ENCODE results near the gene ARCN1. TPM values are rescaled to one million over a fixed set of nuclear protein-coding genes. Genes with fewer than 3 reads are reported as not detected.

The ARCN1 gene
- total RNA-seq = 154 and 161 TPM in 2 replicates

DNA sequence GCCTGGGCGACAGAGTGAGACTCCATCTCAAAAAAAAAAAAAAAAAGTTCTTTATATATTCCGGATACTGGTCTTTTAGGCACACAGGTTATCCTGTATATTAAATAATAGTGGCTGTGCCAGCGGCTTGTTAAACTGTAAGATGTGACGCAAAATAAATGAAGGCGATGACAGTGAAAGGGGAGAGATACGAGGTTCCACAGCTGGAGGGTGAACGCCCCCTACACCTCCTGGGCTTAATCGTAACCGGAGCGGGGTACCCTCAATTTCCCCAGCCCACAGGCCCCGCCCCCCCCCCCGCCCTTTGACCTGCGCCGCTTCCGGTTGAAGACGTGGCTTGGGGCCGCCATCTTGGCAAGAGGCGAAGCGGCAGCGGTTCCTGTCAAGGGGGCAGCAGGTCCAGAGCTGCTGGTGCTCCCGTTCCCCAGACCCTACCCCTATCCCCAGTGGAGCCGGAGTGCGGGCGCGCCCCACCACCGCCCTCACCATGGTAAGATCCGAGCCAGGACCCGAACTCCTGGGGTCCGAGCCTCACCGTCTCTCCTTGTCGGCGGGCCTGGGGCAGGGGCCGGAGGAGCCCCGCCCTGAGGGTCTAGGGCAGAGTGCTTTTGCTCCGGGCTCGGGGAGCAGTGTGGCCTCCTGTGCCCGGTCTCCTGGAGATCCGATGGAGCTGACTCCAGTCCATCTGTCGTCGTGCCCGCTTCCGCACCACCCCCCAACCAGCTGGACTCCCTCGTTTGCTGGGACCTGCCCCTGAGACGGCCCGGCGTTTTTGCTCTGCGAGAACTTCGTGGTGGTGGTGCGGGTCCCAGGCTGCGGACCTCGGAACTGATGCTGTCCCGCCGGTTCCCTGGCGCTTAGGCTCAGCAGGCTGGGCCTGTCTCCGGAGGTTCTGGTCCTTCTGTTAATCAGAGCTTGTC, at the start of gene ARCN1:
TSS of gene ARCN1 (plus strand) at position 349 of the 920 bp plus-strand sequence. CDS start at position 488, 139 bp downstream.
- intact Hi-C loops (cut with micrococcal nuclease) = loop anchor here (1.0 to 5.0 kb wide), 10 partner anchors 34 to 1340 kb away; partner anchors contain the start of genes CENATAC, DDX6, PCSK7 and PHLDB1

DNA sequence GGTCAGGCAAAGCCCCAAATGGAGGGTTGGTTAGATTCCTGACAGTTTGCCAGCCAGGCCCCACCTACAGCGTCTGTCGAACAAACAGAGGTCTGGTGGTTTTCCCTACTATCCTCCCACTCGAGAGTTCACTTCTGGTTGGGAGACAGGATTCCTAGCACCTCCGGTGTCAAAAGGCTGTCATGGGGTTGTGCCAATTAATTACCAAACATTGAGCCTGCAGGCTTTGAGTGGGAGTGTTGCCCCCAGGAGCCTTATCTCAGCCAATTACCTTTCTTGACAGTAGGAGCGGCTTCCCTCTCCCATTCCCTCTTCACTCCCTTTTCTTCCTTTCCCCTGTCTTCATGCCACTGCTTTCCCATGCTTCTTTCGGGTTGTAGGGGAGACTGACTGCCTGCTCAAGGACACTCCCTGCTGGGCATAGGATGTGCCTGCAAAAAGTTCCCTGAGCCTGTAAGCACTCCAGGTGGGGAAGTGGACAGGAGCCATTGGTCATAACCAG, 49.6 kb upstream of the ARCN1 start:
- intact Hi-C loops (cut with micrococcal nuclease) = no loop called here

DNA sequence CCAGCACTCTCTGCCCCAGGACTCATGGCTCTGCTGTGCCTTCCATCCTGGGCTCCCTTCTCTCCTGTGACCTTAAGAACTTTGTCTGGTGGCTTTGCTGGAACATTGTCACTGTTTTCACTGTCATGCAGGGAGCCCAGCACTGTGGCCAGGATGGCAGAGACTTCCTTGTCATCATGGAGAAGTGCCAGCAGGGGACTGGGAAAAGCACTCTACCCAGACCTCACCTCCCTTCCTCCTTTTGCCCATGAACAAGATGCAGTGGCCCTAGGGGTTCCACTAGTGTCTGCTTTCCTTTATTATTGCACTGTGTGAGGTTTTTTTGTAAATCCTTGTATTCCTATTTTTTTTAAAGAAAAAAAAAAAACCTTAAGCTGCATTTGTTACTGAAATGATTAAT, 47.9 kb upstream of the ARCN1 start:
- intact Hi-C loops (cut with micrococcal nuclease) = no loop called here

DNA sequence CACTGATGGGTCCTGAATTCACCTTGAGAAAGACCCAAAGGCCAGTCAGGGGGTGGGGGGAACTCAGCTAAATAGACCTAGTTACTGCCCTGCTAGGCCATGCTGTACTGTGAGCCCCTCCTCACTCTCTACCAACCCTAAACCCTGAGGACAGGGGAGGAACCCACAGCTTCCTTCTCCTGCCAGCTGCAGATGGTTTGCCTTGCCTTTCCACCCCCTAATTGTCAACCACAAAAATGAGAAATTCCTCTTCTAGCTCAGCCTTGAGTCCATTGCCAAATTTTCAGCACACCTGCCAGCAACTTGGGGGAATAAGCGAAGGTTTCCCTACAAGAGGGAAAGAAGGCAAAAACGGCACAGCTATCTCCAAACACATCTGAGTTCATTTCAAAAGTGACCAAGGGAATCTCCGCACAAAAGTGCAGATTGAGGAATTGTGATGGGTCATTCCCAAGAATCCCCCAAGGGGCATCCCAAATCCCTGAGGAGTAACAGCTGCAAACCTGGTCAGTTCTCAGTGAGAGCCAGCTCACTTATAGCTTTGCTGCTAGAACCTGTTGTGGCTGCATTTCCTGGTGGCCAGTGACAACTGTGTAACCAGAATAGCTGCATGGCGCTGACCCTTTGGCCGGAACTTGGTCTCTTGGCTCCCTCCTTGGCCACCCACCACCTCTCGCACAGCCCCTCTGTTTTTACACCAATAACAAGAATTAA, 47.3 kb upstream of the ARCN1 start:
- intact Hi-C loops (cut with micrococcal nuclease) = no loop called here

DNA sequence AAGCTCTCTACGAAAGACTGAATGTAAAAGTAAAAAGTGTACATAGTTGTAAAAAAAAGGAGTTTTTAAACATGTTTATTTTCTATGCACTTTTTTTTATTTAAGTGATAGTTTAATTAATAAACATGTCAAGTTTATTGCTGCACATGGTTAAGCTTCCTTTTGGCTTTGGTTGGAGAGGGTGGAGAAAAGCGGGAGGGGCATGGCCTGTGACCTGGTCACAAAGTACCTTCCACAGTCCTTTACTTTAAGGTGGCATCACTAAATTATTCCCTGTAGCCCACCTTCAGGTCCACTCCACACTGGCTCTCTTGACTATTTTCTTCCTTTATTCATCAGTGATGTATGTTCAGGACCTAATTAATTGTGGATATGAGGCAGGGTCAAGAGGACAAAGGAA, 45.5 kb upstream of the ARCN1 start:
- intact Hi-C loops (cut with micrococcal nuclease) = no loop called here

DNA sequence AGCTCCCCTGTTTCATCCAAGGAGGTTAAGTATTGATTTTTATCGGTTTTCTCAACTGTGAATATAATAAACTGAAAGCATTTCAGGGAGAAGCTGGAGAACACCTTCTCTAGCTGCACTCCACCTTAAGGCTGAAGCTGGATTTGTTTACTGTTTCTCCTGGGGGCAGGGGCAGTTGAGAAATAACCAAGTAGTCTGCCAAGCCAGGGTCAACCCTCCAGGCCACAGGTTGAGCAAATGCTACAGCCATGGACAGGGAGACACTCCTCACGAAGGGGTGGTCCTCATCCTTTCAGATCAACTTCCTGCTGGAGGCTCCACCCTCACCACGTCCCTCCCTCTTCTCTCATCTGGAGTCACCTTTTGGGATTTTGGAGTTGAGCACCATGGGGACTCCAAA, 45.1 kb upstream of the ARCN1 start, which contains the start of gene TTC36:
TSS of gene TTC36 (plus strand) at position 366 of the 400 bp plus-strand sequence. CDS start at position 387, 21 bp downstream.
- intact Hi-C loops (cut with micrococcal nuclease) = no loop called here

DNA sequence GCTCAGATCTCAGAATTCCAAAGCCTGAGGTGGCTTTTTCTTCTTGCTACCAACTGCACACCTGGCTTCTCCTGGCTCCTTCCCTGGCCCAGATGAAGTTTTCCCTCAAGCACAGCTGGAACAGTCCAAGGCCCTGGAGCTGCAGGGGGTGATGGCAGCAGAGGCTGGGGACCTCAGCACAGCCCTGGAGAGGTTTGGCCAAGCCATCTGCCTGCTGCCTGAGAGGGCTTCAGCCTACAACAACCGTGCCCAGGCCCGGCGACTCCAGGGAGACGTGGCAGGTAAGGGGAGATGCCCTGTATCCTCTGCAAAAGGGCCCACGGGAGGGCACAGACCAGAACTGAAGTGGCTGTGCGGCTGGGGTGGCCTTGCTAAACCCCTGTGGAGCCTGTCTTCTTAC, 43.7 kb upstream of the ARCN1 start:
- intact Hi-C loops (cut with micrococcal nuclease) = no loop called here

DNA sequence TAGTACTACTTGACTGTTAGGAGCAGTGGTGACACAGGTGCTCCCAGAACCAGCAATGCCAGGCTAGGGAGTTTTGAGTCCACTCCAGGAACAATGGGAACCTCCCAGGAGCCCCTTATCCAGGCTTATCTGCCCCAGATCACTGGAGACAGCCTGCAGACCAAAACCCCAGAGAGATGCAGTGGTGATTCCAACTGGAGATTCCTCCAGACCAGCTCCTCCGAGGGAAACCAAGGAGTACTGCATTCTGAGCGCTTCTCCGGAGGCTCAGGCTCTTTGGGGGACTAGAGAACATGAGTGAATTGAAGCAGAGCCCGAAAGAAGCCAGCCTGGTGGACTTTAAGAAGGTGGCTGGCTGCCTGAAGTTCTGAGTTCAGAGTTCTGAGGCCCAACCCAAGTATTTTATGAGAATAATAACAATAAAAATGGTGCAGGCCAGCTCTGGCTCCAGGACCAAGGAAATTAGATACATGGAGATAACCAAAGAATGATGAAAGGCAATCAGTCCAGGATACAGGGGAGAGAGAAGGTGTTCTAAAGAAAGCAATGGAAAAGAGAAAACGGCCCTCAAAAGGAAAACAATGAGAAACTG, 42.5 kb upstream of the ARCN1 start:
- intact Hi-C loops (cut with micrococcal nuclease) = no loop called here

DNA sequence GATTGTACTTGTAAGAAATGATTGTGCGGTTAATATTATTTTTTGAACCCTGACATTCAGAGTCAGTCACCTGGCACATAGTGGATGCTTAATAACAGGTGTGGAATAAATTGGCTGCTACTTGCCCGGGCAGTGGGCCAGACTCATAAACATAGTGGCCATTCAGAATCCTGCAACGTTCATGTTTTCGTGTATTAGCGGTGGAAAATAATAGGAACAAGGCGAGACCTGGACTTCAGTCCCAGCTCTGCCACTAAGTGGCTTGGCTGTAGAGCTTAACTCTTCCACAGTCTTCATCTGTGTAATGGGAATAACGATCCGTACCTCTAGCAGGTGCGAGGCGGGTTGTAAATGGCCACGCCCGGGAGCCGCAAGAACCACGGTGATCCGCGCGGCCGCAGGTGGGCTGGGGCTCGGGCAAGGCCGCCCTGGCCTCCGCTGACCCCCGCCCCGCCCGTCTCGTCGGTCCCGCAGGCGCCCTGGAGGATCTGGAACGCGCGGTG, 42.0 kb upstream of the ARCN1 start:
- intact Hi-C loops (cut with micrococcal nuclease) = no loop called here

DNA sequence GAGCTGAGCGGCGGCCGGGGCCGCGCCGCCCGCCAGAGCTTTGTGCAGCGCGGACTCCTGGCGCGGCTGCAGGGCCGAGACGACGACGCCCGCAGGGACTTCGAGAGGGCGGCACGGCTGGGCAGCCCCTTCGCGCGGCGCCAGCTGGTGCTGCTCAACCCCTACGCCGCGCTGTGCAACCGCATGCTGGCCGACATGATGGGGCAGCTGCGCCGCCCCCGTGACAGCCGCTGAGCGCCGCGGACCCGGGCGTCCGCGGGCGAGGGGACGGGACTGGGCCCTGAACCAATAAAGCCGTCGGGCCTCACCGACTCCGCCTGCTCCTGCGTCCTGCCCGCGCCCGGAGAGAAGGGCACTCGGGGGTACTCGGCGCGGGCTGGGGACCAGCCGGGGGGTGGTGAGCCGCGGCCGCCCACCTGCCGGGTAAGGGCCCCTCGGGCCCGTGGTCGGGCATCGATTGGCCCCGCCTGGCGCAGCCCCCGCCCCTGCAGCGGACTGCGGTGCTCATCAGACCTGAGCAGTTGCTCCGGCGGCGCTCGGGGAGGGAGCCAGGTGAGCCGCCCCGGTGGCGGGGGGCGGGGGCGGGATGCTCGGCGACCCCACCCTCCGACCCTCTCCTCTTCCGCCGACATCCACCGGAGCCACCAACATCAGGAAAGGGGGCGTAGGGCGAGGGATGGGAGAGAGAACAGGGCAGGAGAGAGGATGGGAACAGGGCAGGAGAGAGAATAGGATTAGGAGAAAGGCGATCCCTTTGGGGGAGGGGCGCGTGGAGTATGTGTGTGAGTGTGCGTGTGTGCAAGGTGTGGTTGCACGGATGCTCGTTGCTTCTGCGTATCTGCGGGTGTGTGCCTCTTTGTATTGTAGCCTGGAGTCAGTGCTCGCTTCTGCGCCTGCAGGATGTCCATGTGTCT, 41.3 kb upstream of the ARCN1 start, which contains the start of gene TMEM25:
TSS of gene TMEM25 (plus strand) at position 510 of the 914 bp plus-strand sequence. CDS start 610 bp downstream, outside the sequence.
- intact Hi-C loops (cut with micrococcal nuclease) = loop anchor here (1.0 kb wide), 2 partner anchors 35 to 130 kb away; partner anchors contain the start of gene ATP5MG

DNA sequence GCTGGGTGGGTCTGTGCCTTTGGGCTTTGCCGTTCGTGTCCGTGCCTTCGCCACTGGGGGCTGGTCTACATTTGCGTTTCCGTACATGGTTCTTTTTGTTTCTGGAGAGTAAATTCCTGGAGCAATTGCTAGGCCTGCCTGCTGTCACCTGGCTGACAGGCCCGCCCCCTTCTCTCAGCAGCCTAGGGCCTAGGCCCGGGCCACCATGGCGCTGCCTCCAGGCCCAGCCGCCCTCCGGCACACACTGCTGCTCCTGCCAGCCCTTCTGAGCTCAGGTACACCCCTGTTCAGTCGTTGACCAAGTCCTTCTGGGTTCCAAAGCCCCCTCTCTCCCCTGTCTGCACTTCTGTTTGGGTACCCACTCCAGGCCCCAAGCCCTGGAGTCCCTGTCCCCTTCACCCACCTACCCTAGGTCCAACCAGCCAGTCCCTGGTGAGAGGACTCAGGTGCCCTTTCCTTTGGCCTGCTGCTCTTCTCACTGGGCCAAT, 40.6 kb upstream of the ARCN1 start:
- intact Hi-C loops (cut with micrococcal nuclease) = loop anchor here (1.0 kb wide), 2 partner anchors 35 to 130 kb away; partner anchors contain the start of gene ATP5MG

DNA sequence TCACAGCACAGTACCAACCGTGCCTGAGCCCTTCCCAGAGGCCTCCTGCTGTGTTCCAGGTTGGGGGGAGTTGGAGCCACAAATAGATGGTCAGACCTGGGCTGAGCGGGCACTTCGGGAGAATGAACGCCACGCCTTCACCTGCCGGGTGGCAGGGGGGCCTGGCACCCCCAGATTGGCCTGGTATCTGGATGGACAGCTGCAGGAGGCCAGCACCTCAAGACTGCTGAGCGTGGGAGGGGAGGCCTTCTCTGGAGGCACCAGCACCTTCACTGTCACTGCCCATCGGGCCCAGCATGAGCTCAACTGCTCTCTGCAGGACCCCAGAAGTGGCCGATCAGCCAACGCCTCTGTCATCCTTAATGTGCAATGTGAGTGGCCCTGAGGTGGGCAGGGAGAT, 40.1 kb upstream of the ARCN1 start:
- intact Hi-C loops (cut with micrococcal nuclease) = no loop called here

DNA sequence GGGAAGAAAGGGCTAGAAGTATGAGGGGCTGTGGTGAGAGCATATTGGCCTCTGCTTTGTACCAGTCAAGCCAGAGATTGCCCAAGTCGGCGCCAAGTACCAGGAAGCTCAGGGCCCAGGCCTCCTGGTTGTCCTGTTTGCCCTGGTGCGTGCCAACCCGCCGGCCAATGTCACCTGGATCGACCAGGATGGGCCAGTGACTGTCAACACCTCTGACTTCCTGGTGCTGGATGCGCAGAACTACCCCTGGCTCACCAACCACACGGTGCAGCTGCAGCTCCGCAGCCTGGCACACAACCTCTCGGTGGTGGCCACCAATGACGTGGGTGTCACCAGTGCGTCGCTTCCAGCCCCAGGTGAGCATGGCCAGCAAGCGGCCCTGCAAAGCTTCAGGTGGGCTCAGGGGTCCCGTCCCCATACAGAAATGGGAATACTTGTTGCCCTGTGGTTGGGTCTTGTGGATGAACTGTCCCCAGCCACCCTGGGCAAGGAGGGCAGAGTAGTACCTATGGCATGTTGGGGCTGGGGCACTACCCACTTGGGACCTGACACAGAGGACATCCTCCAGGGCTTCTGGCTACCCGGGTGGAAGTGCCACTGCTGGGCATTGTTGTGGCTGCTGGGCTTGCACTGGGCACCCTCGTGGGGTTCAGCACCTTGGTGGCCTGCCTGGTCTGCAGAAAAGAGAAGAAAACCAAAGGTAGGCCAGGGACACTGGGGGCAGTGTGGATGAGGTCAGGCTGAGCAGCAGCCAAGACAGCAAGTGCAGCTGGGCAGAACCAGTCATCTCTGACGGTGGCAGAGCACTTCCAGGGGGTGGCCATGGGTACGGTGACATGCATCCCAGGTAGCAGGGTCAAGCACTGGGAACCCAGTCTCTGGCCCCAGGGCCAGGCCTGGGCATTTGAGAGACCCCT, 39.1 kb upstream of the ARCN1 start:
- intact Hi-C loops (cut with micrococcal nuclease) = no loop called here

DNA sequence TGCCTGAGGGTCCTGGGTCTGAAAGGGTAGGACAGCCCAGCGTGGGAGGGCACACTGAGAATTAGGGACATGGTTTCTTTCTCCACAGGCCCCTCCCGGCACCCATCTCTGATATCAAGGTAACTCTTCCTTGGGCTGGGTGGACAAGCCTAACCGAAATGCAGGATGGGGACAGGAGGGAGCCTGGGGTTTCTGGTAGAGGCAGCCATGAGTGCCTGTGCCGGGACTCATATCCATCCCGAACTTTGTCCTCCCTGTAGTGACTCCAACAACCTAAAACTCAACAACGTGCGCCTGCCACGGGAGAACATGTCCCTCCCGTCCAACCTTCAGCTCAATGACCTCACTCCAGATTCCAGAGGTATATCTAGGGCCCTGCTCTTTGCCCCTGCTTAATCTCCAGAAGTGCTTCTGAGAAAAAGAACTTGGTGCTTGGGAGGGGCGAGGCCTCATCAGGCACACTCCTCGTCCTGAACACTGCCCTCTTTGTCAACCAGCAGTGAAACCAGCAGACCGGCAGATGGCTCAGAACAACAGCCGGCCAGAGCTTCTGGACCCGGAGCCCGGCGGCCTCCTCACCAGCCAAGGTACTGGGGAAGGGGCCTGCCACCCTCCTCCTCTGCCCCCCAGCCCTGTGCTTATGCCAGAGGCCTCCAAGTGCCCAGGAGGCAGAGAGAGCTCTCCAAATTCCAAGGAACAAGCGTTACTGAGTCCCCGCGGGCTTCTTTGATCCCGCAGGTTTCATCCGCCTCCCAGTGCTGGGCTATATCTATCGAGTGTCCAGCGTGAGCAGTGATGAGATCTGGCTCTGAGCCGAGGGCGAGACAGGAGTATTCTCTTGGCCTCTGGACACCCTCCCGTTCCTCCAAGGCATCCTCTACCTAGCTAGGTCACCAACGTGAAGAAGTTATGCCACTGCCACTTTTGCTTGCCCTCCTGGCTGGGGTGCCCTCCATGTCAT, 38.2 kb upstream of the ARCN1 start:
- intact Hi-C loops (cut with micrococcal nuclease) = no loop called here

DNA sequence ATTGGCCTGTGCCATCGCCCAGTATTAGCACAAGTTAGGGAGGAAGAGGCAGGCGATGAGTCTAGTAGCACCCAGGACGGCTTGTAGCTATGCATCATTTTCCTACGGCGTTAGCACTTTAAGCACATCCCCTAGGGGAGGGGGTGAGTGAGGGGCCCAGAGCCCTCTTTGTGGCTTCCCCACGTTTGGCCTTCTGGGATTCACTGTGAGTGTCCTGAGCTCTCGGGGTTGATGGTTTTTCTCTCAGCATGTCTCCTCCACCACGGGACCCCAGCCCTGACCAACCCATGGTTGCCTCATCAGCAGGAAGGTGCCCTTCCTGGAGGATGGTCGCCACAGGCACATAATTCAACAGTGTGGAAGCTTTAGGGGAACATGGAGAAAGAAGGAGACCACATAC, 36.9 kb upstream of the ARCN1 start:
- intact Hi-C loops (cut with micrococcal nuclease) = no loop called here

DNA sequence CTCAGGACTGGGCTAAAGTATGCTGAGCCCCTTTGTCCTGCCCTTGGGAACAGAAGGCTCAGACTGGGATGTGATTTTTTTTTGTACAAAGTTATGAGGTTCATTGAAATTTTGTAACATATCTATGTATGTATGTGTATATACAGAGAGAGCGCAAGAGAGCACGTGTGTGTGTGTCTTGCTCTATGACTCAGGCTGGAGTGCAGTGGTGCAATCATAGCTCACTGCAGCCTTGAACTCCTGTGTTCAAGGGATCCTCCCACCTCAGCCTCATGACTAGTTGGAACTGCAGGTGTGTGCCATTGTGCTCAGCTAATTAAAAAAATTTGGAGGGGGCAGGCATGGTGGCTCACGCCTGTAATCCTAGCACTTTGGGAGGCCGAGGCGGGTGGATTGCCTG, 35.5 kb upstream of the ARCN1 start:
- intact Hi-C loops (cut with micrococcal nuclease) = loop anchor here (1.0 kb wide), 1 partner anchor 47 kb away; no protein-coding TSS in a partner anchor

DNA sequence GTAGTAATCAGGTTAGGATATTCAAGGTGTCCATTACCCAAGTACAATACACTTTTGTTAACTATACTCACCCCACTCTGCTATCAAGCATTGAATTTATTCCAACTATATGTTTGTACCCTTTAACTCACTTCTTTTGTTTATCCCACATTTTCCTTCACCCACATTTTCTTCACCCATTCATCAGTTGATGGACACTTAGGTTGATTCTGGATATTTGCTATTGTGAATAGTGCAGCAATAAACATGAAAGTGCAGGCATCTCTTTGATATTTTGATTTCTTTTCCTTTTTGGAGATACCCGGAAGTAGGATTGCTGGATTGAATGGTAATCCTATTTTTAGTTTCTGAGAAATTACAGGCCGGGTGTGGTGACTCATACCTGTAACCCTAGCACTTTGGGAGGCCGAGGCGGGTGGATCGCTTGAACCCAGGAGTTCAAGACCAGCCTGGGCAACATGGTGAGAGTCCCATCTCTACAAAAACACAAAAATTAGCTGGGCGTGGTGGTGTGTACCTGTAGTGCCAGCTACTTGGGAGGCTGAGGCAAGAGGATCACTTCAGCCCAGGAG, 34.7 kb upstream of the ARCN1 start:
- intact Hi-C loops (cut with micrococcal nuclease) = no loop called here

All from T-helper 1 cell treated with Interleukin-12 subunit alpha and Interleukin-12 subunit beta and Interleukin-4 antibody, amounts not matched to agents 30 ng/mL and 1 ng/mL, for 36 hours (primary cell).